Kidney (tissue), 14 donors: Measurements from ENCODE around the gene SSBP1. TPM values are rescaled to one million over a fixed set of nuclear protein-coding genes. Genes with fewer than 3 reads are reported as not detected.

Source experiments
- DNase-seq, 5 donors: peaks; one replicate each; pipeline ENCODE4 v3.0.0-alpha.2; 2013 to 2020
- FAIRE-seq: peaks from 2 replicates; lab custom pipeline; 2012; peaks lifted over from hg19 to GRCh38; lab: Jason Lieb, UNC
- H3K27ac ChIP-seq, 2 donors: one replicate each; pipeline ENCODE4 v1.7.0; 2013; ENCODE audit warnings: low read depth in 2 of 2, low read length in 2 of 2, inconsistent platforms in 1 of 2
- H3K27me3 ChIP-seq: one replicate; pipeline ENCODE4 v1.7.1; 2013; ENCODE audit warnings: low read length, inconsistent platforms; ENCODE audit not compliant: control insufficient read depth, insufficient read depth
- H3K36me3 ChIP-seq, 3 donors: one replicate each; pipeline versions ENCODE4 v1.7.0 to v1.7.1; 2013; ENCODE audit warnings: low read length in 3 of 3, control low read depth in 1 of 3, inconsistent platforms in 1 of 3; ENCODE audit not compliant: insufficient read depth in 3 of 3, control insufficient read depth in 2 of 3
- H3K4me1 ChIP-seq, 3 donors: one replicate each; pipeline versions ENCODE4 v1.7.0 to v1.7.1; 2013; ENCODE audit warnings: low read length in 3 of 3, inconsistent platforms in 1 of 3, low read depth in 1 of 3; ENCODE audit not compliant: control insufficient read depth in 2 of 3, insufficient read depth in 2 of 3
- H3K4me3 ChIP-seq, 3 donors: one replicate each; pipeline versions ENCODE4 v1.7.0 to v1.8.1; 2013; ENCODE audit warnings: low read length in 3 of 3, control low read depth in 1 of 3, inconsistent platforms in 1 of 3
- H3K9ac ChIP-seq, 3 donors: one replicate each; pipeline versions ENCODE4 v1.7.0 to v1.7.1; 2013; ENCODE audit warnings: low read length in 3 of 3, control low read depth in 1 of 3, inconsistent platforms in 1 of 3
- H3K9me3 ChIP-seq, 3 donors: one replicate each; pipeline versions ENCODE4 v1.7.0 to v1.7.1; 2013; ENCODE audit warnings: low read length in 3 of 3, control low read depth in 1 of 3, inconsistent platforms in 1 of 3; ENCODE audit not compliant: control insufficient read depth in 2 of 3, insufficient read depth in 1 of 3
- CTCF ChIP-seq: IDR thresholded peaks from 3 replicates; pipeline ENCODE4 v1.5.1; 2012; ENCODE audit warnings: mild to moderate bottlenecking, moderate library complexity, borderline replicate concordance; ENCODE audit not compliant: insufficient read depth; ENCODE audit errors: extremely low read depth
- intact Hi-C: fragments of 100-400 bp; cut with DNase I; formaldehyde crosslinking; loops from one replicate; pipeline ENCODE4 v1.11.1; 2022
- polyA plus RNA-seq: library from polyadenylated mRNA; stranded (reverse); fragments of 350-450 nt; fragmentation: Illumina TruSeq; extraction: RNeasy Lipid Tissue Mini Kit (QIAGEN cat#74804); gene quantifications from one replicate; pipeline ENCODE4 v1.2.3, GENCODE V29; 2014; ENCODE audit warnings: low read depth, low replicate concordance; ENCODE audit not compliant: insufficient read depth
- total RNA-seq: library from RNA; stranded (reverse); fragmentation: NEBNext Ultra II Directional; extraction: Animal tissue kit (Norgen Biotek cat#: 25700); gene quantifications from one replicate; pipeline ENCODE4 v1.2.1, GENCODE V29; 2021
- donor health status: control.
- donor health status: control.
- donor health status: control.
- donor health status: control.
- donor health status: control.
- donor health status: DM: yes; HTN: yes; CAD: no.
- donor health status: Normal renal cell carcinoma (clear cell type).

The SSBP1 gene
- total and polyA plus RNA-seq, 2 donors from 2014 or later: 90.2 to 190 TPM

GRCh38 chr7:141712603-141713255 lies 25.4 kb upstream of the SSBP1 start:
- no peak overlapping the region for H3K4me3 ChIP-seq
- FAIRE-seq: no peak
- no peak overlapping the region for H3K27ac ChIP-seq
- H3K4me1 ChIP-seq: peaks cover 0 to 5% (median 0%) of the 10 kb centered on the region in 3 donors
- intact Hi-C loops: no loop called here
- no peaks in the 10 kb centered on the region for H3K27me3 ChIP-seq
- no peaks in the 10 kb centered on the region for H3K36me3 ChIP-seq
- H3K9me3 ChIP-seq: no peaks in the 10 kb centered on the region
- H3K9ac ChIP-seq: no peak overlapping the region
- TF ChIP-seq CTCF: no peak
- no peak for DNase-seq

DNA sequence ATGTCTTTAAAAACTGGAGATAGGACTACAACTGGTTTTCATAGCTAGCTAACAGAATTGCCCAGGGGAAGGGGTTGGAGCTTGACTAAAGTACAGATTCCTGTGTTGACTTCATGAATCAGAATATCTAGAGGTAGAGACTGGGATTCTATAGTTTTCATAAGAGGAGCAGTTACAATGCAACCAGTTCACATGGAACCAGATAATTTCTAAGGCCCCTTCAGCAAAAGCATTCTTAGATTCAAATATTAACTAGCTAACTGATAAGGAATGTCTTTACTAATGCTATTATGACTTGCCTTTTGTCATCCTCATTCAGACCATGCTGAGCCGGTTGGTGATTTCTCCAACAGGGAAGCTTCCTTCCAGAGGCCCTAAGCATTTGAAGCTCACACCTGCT lies 24.3 kb upstream of the SSBP1 start:
- H3K4me3 ChIP-seq: no peak overlapping the region
- FAIRE-seq (no peak), DNase-seq (no peak)
- no peak overlapping the region for H3K9ac ChIP-seq
- H3K27ac ChIP-seq: no peak overlapping the region
- no peak for TF ChIP-seq CTCF
- H3K4me1 ChIP-seq: peaks cover 0 to 5% (median 0%) of the 10 kb centered on the region in 3 donors
- H3K27me3 ChIP-seq: no peaks in the 10 kb centered on the region
- no peaks in the 10 kb centered on the region for H3K9me3 ChIP-seq
- H3K36me3 ChIP-seq: no peaks in the 10 kb centered on the region
- intact Hi-C loops: no loop called here

GRCh38 chr7:141714571-141714970 lies 23.6 kb upstream of the SSBP1 start:
- TF ChIP-seq CTCF: no peak
- no peak for FAIRE-seq

More at GRCh38 chr7:141714571-141714970, 23.6 kb upstream of the SSBP1 start:
- no peak for DNase-seq
- intact Hi-C loops: no loop called here
- peaks cover 0 to 5% (median 0%) of the 10 kb centered on the region in 3 donors for H3K4me1 ChIP-seq
- no peak overlapping the region for H3K9ac ChIP-seq
- no peaks in the 10 kb centered on the region for H3K9me3 ChIP-seq
- H3K27me3 ChIP-seq: no peaks in the 10 kb centered on the region
- no peak overlapping the region for H3K4me3 ChIP-seq
- no peak overlapping the region for H3K27ac ChIP-seq
- no peaks in the 10 kb centered on the region for H3K36me3 ChIP-seq
